GM21515 (cell line): ENCODE measurements around the gene EIF2B1.
"Not testable (repeated sequence)": the region's sequence is repeated elsewhere in the genome, so short reads cannot be mapped to it uniquely, and the experiment has no call there.

Source experiments
- ATAC-seq: cut with Tn5 transposase; IDR thresholded peaks from one replicate; pipeline ENCODE4 v1.9.1; 2021; ENCODE audit not compliant: unreplicated experiment

Gene EIF2B1

DNA sequence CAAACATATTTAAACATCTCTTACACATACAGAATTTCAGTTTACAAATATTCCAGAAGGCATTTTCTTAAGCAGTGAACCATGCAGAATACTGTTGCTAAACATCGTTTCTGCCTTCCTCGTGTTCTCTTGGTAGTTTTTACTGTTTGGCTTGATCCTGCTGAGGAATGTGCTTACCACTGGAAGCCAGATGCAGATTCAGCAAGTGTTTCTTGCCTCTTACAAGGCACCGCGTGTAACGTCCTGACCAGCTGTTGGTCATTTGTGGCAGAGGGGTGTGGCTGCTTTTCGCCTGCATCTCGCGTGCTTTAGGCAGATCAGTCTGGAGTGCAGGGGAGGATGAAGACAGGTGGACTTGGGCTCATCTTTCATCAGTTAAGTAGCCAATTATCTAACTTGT, 12.4 kb downstream of the EIF2B1 start:
- ATAC-seq = no peak

DNA sequence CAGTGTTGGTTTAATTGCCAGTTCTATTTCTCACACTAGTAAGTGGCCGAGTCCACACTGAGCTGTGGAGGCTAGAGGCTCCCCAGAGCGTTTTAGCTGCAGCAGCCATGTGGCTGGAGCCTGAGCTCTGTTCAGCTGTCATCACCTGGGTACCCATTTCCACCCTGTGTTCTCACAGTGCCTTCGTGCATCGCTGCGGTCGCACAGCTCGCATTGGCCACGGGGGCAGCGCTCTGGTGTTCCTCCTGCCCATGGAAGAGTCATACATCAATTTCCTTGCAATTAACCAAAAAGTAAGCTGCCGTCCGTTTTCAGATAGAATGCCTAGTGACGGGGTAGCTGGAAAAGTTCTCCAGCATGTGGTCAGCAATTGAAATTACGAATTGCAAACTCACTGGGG, 15.9 kb downstream of the EIF2B1 start:
- no peak for ATAC-seq

DNA sequence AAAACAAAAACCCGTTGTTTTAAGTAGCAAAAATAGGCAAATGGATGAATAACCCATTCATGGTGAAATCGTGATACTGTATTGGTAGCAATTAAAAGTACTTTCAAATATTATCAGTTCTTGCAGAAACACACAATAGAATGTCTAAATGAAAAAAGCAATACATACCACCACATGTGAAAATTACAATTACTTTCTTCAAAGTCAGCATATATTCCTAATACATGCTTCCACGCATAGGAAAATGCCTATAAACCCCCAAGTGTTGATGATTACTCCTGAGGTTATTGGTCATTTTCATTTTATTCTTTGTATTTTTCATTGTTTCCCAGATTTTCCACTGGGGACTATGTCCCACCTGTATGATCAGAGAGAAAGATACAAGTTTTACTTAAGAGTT, 16.3 kb downstream of the EIF2B1 start:
- no peak for ATAC-seq

DNA sequence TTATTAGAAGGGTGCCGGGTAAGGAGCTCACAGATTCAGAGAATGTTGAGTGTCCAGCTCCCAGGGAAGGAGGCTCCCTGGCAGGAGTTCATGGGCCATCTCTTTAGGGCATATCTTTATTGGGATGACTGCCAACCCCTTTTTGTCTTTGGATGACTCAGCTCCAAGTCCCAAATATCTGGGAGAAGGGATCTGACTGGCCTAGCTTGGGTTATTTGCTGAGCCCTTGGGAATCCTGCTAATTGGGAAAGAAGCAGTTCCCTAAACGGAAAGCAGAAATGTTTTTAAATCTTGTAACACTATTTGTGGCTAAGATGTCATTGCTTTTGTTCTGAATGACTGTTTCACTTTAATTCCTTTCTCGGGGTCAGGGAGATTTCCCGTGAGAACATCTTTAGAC, 19.0 kb downstream of the EIF2B1 start:
- ATAC-seq = no peak

DNA sequence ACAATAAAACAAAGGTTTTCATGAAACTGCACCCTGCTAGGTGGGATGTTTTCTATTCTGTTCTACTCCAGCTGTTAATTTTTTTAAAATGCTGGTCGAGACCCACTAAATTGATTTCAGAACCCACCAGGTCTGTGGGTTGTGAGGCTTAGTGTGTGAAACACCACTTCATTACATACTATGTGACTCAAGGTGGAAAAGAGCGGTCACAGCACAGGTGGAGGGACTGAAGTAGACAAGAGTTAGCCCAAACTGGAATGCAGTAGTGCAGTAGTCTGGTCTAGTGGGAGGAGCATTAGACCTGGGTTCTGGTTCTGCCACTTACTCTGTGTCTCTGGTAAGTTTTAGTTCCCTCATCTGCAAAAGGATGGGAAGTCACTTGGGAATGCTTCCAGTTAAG, 19.4 kb downstream of the EIF2B1 start:
- ATAC-seq = no peak

DNA sequence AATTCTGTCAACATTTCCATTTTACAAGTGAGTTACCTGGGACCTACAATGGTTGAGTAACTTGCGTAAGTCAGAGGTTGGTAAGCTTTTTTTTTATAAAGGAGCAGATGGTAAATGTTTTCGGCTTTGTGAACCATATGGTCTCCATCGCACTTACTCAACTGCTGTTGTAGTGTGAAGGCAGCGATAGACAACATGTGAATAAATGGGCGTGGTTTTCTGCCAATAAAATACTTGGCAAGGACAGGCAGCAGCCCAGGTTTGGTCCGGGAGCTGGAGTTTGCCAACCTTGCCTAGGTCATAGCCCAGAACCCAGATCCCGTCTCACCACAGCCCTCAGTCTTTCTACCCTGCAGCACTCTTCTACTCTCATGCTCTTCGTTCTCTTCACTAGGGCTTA, 25.3 kb downstream of the EIF2B1 start:
- ATAC-seq = no peak

DNA sequence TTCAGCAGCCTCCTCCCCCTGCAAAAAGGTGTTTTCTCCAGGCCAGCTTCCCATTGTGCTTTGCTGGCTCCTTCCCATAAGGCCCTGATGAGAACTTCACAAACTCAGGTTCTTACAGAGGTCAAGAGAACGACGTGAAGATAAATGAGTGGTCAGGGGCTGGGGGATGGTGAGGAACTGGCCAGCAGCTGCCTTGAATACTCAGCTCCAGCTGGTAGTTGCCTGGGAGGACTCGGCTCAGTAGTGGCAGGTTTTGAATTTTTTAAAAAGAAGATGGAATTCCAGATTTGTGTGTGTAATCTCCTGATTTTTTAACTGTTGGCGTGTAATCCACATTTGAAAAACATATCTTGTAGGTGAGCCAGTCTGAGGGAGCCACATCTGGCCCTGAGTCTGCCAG, 25.7 kb downstream of the EIF2B1 start:
- no peak for ATAC-seq

DNA sequence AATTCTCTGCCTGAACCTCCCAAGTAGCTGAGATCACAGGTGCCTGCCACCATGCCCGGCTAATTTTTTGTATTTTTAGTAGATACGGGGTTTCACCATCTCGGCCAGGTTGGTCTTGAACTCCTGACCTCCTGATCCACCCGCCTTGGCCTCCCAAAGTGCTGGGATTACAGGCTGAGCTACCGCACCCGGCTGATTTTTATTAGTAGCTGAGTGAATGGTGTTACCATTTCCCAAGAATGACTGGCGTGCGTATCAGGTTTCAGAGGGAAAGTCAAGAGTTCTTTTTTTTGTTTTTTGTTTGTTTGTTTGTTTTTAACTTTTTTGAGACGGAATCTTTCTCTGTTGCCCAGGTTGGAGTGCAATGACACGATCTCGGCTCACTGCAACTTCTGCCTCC, 30.0 kb downstream of the EIF2B1 start:
- ATAC-seq = not testable (repeated sequence)

DNA sequence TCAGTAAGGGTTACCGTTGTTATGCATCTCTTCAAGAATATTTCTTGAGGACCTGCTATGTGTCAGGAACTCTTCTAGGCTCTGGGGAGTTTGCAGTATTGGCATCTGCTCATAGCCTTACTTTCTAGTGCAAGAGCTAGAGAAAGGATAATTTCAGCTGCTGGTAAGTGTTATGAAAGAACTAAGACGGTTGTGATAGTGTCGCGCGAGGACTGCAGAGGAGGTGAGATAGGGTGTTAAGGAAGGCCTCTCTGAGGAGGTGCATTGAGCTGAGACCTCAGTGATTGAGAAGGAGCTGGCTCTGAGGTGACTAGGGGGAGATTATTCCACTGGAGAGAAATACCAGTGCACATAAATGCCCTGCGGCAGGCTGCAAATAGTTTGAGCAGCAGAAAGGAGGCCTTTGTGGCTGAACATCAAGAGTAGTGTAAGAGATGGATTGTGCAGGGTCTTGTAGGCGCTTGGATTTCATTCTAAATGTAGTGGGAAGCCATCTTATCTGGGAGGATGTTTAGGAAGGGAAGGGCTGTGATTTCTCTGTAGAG, 30.8 kb downstream of the EIF2B1 start:
- ATAC-seq = peak; percentile 4

DNA sequence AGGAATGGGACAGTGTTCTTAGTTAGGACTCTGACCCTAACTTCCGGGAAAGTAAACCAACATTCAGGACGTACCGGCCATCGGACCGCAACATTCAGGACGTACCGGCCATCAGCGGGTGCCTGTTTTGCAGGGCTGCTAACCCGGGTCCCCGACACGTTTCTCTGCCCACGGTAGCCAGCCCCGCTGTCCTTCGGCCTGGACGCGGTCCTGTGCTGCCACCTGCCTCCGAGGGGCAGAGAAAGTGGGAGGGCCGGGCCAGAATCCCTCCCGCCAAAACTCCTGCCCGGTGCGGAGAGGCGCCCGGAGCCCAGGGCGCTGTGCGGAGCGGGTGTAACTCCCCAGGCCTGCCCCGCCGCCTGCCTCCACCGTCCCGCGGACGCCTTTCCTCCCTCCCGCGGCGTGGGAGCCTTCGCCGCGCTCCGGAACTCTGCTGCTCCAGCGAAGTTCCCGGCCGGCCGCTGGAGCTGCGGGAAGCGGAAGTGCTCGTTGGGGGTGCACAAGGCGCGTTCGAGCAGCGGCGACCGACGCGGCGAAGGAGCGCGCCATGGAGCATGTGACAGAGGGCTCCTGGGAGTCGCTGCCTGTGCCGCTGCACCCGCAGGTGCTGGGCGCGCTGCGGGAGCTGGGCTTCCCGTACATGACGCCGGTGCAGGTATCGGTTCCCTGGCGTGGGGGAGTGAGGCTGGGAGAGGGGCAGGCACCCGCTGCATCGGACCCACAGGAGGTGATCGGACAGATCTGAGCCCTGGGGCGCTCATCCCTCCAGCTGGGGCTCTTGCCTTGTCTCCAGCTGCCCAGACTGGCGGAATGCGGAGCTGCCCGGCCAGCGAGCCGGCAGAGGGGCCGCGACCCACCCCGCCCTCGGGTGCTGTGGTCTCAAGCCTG, 31.6 kb downstream of the EIF2B1 start, which contains the start of gene DDX55:
Gene DDX55, plus strand, starts transcription at position 498 of the 888 bp plus-strand sequence. Its CDS starts 50 bp downstream, at position 548.
- ATAC-seq = peak; percentile 86

DNA sequence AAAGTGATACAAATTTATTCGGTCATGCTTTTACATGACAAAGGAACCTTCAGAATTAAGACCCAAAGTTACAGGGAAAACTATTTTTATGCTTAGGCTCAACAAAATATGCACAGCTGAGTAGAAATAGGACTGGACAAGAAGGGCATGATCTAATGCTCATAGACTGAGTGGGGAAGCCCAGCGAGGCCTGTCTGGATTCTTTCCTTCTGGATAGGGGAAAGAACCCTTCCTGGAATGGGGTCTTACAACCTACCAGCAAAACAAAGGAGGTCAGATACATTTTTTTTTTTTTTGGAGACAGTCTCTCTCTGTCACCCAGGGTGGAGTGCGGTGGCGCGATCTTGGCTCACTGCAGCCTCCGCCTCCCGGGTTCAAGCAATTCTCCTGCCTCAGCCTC, 33.8 kb downstream of the EIF2B1 start:
- ATAC-seq = no peak

DNA sequence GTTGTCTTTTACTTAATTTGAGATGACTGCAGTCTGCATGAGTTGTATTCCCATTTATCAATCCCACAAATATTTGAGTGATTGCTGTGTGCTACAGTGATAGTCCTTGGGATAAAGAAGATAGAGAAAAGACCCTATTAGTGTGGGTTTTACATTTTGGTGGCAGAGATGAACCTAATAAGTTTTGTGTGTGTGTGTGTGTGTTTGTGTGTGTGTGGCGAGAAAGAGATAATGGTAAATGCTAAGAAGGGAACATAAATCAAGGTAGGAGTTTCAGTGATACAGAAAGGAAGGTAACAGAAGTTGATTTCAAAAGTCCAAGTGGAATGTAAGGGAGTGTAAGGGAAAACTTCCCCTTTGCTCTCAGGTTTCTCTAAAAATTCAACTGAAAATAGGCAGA, 34.2 kb downstream of the EIF2B1 start:
- no peak for ATAC-seq

DNA sequence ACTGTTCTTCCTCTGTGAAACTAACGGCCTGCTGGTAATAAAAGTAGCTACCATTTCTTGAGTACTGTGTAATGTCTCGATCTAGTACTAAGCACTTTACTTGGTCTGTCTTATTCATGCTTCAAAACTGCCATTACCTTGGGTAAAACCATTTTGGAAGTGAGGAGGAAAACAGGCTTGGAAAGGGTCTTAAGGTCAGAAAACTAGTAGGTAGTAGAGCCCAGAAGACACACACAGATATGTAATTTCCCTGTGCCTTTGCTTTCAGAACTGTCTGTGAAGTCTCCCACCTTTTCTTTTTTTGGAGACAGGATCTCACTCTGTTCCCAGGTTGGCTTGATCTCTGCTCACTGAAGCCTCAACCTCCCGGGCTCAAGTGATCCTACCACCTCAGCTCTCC, 35.0 kb downstream of the EIF2B1 start:
- no peak for ATAC-seq

DNA sequence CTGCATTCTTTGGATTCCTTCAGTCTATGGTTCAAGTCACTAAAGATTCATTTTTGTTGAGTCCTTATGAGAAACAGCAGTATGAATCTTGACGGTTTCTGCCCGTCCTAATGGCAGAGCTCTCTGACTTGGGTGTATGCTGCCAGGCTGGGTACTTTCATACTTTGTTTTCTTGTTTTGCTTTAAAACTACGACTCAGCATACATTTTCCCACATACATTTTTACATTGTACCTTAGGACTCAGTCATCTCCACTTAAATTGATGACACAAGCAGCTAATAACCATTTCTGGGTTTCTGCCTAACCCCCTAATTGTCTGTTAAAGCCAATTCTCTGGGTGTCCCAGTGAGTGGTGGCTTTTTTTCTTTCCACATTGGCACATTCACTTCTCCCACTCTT, 36.4 kb downstream of the EIF2B1 start:
- no peak for ATAC-seq

DNA sequence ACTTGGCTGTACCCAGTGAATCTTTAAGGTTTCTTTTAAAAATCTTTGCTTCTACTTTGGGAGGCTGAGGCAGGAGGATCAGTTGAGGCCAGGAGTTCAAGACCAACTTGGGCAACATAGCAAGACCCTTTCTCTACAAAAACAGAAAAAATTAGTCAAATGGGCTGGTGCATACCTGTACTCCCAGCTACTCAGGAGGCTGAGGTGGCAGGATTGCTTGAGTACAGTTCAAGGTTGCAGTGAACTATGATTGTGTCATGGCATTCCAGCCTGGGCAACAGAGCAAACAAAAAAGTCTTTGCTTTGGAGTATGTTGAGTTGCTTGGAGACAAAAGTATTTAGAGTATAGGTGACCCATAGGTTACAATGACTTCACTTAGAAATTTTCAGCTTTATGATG, 37.8 kb downstream of the EIF2B1 start:
- ATAC-seq = no peak

DNA sequence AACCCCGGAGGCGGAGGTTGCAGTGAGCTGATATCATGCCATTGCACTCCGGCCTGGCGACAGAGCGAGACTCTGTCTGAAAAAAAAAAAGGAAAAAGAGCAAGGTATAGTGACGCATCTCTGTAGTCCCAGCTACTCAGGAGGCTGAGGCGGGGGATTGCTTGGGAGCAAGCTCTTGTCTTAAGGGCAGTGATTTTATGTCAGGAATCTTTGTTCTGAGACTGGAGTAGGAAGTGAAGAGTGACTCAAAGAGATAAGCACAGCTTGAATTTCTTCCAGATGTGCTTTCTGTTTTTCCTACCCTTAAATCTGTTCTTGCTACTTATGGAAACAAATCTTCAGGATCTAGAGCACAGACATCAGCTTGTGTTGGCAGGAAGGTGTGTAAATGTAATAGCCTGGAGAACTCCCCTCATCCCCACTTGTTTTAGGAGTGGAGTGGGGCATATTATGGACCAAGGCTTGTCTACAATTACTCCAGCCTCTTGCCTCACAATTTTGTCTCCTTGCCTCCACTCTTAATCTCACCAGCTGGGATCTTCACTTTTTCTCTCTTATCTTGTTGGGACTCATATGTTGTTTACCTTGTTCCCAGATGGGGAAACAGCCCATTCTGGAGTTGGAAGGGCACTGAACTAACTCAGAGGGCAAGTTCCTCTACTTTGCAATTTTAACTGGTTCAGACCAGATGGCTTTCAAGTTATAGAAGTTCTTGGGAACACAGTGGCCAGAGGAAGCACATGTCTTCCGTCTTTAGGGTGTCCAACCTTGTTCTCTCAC, 41.6 kb downstream of the EIF2B1 start:
- ATAC-seq = no peak

DNA sequence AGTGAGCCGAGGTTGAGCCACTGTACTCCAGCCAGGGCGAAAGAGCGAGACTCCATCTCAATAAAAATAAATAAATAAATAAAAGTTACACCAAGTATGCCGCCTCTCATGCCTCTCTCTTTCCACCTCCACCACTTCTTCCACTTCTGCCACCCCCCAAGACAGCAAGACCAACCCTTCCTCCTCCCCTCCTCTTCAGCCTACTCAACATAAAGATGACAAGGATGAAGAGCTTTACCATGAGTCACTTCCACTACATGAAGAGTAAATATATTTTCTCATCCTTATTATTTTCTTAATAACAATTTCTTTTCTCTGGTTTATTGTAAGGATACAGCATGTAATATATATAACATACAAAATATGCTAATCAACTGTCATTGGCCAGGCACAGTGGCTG, 52.7 kb downstream of the EIF2B1 start:
- no peak for ATAC-seq

DNA sequence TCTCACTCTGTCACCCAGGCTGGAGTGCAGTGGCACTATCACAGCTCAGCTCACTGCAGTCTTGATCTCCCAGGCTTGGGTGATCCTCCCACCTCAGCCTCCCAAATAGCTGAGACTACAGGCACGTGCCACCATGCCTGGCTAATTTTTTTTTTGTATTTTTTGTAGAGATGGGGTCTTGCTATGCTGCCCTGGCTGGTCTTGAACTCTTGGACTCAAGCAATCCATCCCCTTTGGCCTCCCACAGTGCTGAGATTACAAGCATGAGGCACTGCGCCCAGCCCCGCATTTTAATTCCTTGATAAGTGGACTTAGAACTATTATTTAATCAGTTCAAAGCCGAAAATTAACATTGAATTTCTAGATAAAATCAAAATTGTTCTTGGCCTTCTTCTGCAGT, 54.7 kb downstream of the EIF2B1 start:
- not testable (repeated sequence) for ATAC-seq

DNA sequence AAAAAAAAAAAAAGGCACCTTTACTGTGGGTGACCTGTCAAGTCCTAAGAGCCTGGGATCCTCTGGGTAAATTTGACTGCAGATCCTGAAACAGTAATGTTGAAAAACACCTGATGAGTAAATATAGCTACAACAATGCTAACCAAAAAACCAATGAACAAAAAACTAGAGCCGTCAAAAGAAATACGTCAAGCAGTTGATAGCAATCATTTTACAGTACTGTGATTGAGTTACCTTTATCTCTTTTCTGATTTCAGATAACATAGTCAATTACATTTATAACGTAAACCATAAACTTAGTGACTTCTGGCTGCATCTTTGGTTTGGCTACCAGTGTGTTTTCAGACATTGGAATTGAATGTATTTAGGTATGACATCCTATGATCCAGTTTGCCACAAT, 55.2 kb downstream of the EIF2B1 start:
- no peak for ATAC-seq

DNA sequence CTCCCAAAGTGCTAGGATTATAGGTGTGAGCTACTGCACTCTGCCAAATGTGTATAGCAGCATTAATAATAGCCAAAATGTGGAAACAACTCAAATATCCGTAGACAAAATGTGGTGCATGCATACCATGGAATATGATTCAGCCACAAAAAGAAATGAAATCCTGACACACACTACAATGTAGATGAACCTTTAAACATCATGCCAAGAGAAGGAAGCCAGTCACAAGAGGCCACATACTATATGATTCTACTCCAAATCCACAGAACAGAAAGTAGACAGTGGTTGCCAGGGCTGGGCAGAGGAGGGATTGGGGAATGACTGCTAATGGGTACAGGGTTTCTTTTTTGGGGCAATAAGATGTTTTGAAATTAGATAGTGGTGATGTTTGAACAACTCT, 56.9 kb downstream of the EIF2B1 start:
- ATAC-seq = no peak

DNA sequence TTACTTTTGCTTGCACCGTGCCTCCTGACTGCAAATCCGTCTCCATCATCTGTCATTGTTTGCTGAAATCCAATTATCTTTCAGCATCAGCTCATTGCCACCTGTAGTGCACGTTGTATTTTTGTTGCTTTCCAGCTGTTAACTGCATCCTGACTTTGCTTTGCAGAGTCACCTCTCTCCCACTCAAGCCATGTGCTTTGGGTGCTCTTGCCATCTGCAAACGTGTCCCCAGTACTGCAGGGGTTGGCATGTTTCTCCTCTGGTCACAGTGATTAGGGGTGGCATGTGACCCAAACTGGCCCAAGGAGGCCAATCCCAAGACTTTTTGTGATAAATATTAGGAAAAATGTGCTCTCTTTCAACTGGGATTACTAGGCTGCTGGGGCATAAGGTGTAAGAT, 59.6 kb downstream of the EIF2B1 start:
- ATAC-seq = no peak

DNA sequence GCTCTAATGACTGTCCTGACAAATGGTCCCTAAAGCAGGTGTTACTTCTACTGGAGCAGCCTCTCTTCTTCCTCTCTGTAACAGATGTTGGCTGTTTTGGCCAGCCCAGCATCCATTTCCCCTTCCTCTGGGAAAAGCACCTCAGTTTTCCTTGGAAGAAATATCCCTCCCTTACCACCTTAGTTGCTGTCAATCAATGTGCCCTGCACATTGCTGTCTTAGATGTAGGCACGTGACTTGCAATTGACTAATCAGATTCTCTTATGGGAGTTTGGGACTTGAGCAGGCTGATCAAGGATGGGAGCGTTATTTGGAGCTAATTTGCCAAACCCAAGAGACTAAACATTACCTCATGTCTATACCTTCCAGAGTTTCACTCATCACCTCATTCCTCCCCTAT, 61.1 kb downstream of the EIF2B1 start:
- no peak for ATAC-seq
